KG1 (cell line): ENCODE results near the gene SH2D2A.
A peak's percentile ranks its signal among the peaks of the same experiment; 100 is the strongest.
"Not testable (repeated sequence)": the region's sequence is repeated elsewhere in the genome, so short reads cannot be mapped to it uniquely, and the experiment has no call there.

ENCODE experiments used
- DNase-seq: peaks from one replicate; lab custom pipeline; 2025; lab: John Stamatoyannopoulos, UW

Gene SH2D2A

DNA sequence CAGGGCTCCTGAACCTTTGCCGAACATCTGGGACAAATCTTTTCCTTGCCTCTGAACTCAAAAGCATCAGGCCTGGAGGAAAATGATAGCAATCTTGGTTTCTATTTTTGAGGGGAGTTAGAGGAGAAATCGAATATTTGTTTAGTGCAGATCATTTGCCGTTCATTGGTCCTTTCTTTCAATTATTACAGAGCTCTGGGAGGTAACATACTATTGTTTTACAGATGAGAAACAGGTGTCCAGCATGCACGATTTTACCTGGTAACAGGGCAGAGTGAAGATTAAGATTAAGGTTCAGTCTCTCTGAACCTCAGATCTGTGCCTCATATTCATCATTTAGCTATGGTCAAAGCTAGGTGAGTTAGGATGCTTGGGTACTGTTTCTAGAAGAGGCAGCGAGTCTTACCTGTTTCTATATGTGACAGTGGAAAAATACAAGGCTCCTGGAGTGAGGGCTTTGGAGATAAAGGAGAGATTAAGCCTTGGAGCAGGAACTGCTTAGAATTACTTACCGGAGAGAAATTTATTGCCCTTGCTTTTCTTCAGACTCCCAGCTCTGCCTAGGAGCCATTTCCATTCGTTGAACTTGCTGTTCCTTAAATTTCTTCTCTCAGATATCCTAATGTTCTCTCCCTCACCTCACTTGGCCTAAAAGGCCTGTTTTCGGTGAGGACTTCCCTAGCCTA is 47.9 kb downstream of the SH2D2A start:
- DNase-seq, result no peak

GRCh38 chr1:156767879-156768604 is 48.6 kb downstream of the SH2D2A start:
- DNase-seq, result no peak

DNA sequence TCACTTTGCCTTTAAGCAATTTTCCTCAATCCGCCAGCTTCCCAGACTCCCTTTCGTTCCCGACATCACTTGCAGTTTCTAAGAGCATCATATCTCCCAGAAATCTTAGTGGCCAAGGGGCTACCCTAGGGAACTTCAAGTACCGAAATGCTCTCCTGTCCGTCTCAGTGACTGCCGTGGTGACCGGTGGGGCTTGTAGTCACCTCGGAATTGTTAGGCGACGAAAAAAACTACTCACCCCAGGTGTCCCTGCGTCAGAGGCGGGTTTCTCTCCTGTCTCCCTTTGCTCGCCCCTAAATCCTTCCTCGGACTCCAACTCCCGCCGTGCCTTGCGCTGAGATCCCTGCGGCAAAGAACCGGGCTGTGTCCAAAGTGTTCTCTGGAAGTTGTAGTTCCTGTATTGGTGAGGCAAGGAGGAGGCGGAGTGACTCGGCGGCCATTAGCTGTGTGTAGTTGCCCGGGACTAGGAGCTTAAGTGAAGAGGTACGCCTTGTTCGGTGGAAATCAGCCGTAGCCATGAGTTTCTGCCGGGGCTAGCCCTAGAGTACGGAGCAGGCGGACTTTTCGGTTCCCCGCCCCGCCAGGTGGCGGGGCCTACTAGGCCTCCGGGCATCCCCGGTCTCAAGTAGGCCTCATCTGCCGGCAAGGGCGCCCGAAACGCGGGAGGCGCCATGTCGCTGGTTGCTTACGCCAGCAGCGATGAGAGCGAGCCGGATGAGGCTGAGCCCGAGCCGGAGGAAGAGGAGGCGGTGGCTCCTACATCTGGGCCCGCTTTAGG is 49.4 kb downstream of the SH2D2A start, which contains the start of gene PRCC:
PRCC (plus strand) TSS at position 435 of the 778 bp plus-strand sequence; CDS start at position 672, 237 bp downstream.
- DNase-seq, result peak; percentile 91

- DNase-seq, result no peak
Observed at GRCh38 chr1:156766298-156767100, 50.1 kb downstream of the SH2D2A start.

DNA sequence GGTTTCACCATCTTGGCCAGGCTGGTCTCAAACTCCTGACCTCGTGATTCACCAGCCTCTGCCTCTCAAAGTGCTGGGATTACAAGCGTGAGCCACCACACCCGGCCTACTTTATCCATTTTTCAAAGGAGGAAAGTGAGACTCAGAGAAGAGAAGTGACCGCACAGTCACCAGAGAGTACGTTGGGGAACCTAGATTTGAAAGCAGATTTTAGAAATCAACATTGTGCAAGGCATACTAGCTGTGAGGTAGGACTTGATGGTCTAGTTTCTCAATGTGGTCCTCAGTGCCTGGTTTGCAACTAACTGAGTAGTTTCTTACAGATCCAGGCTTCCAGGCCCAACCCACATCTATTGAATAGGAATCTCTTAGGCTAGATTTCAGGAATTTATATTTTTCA is 51.0 kb downstream of the SH2D2A start:
- DNase-seq, result no peak

- not testable (repeated sequence) for DNase-seq
Observed at GRCh38 chr1:156765136-156765535, 51.5 kb downstream of the SH2D2A start.

- no peak for DNase-seq
Observed at GRCh38 chr1:156760796-156761104, 55.9 kb downstream of the SH2D2A start.

DNA sequence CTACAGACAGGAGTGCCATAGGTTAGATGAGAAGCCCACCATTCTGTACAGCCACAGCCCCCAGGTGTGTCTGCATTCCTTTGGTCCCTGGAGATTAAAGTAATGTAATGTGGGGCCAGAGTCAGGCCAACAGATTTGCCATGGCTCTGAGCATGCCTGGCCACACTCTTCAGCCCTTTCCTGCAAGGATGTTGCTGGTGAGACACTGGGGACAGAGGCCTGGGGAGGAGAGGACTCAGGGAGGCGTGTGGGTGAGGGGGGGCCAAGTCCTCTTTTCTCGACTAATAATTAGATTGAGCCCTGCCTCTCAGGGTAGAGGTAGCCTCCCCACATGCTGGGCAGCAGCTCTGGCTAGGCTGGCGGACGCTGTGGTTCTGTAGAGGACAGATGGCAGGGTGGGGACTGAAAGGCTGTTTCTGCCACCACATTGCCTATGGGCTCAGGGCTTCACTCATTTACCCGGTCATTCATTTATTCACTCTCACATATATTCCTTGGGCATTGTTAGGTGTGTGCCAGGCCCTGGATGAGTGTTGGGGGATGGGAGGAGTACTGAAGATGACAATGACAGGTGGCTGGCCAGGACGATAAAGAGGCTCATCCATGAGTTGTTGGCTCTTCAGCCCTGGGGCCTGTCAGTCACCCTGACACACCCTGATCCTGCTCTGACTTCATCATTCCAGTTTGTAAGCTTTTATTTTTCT is 56.4 kb downstream of the SH2D2A start:
- DNase-seq, result no peak

GRCh38 chr1:156757572-156758253 is 58.9 kb downstream of the SH2D2A start:
- not testable (repeated sequence) for DNase-seq

GRCh38 chr1:156756355-156756754 is 60.3 kb downstream of the SH2D2A start:
- no peak for DNase-seq
